Stimulated activated CD4-positive, alpha-beta T cell treated with anti-CD3 and anti-CD28 coated beads, Interleukin-1b, Interleukin-23, amount 100 ng/mL, for 4 hours (primary cell): ENCODE results near the gene TMEM145.

ENCODE experiments used
- DNase-seq, 2 donors: peaks; one replicate each; pipeline ENCODE4 v3.0.0-alpha.2; 2020; ENCODE audit warnings: low read depth in 2 of 2

TMEM145 gene

DNA sequence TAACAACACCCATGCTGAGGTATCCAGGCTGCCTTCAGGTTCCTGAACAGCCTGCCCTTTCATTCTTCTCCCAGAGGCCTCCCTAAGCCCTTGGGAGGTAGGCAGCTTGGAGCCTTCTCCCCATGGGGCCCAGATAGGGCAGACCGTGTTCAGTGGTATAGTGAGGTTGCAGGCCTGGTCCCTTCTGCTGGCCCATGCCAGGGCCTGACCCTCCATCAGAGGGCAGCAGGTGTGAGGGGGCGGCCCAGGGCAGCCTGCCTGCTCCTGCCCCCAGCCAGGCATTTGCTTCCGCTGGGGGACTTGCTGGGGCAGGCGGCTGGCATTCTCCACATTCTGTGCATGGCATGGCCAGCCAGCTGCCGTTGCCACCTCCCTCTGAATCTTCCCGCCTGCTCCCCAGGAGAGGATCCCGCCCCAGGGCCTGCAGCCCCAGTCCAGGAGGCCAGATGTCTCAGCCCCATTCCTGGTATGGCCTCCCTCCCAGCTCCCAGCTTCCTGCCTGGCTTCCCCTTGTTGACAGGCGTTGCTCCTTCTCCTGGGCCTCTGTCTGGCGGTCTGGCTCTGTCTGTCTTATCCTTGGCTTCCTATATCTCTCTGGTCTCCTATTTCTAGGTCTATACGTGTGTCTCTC lies 35.2 kb upstream of the TMEM145 start:
- DNase-seq = no peak

DNA sequence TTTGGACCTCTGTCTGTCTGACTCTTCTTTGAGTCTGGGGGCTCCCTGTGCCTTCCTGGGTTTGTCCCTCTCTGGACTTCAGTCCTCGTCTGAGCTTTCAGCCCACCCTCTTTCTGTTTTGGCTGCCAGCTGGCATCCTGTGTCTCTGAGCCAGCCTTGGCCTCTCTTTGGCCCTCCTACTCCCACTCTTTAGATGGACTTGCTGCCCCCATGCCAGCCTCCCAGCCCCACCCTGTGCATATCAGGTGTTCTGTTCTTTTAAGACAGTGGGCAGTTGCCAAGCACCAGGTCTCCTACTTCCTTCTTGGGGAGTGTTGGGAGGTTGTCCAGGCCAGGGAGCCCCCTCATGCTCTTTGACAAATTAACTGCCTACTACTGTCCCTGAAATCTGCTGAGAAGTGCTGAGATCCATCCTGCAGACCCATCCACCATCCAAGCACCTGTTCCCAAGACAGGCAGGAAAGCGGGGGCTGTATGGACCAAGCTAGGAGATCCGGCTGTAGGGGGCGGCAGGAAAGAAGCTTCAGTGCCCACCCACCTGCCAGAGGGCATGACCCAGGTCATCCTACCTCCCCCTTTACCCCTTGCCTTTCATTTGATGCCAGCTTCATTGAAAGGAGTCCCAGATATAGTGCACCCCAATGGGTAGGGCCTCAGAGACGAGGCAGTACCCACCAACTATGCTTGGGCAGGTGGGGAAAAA lies 34.5 kb upstream of the TMEM145 start:
- no peak for DNase-seq

DNA sequence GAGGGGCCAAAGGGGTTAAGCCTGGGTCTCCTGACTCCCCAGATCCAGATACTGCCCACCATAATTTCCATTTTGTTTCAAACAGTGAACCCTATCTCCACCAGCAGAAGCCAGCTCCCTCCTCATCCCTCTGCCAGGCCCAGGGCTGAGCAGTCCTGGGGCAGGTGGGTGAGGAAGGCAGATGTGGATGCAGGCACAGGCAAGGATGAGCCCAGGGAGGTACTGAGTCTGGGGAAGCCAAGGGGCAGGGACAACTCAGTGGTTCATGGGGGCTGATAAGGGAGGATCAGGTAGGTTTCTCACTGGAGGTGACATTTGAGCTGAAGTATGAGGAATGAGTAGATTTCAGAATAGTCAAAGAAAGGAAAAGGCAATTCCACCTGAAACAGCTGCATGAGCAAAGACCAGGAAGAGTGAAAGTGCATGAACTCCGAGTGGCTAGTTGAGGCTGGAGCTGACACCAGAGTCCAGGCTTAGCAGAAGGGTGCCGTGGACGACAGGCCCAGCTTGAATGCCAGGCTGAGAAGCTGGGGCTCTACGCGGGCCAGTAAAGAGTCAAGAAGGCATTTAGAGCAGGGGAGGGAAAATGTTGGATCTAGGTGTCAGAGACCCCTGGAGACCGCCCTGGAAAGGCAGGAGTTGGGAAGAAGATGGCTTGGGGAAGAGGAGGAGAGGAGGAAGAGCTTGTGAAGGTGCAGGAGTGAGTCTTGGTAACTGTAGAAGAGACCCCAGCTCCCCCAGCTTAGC lies 33.8 kb upstream of the TMEM145 start:
- no peak for DNase-seq

GRCh38 chr19:42279902-42280814 lies 33.0 kb upstream of the TMEM145 start:
- DNase-seq = peak; percentile 72 to 82

- no peak for DNase-seq
Measured at GRCh38 chr19:42280815-42281145, 32.3 kb upstream of the TMEM145 start.

DNA sequence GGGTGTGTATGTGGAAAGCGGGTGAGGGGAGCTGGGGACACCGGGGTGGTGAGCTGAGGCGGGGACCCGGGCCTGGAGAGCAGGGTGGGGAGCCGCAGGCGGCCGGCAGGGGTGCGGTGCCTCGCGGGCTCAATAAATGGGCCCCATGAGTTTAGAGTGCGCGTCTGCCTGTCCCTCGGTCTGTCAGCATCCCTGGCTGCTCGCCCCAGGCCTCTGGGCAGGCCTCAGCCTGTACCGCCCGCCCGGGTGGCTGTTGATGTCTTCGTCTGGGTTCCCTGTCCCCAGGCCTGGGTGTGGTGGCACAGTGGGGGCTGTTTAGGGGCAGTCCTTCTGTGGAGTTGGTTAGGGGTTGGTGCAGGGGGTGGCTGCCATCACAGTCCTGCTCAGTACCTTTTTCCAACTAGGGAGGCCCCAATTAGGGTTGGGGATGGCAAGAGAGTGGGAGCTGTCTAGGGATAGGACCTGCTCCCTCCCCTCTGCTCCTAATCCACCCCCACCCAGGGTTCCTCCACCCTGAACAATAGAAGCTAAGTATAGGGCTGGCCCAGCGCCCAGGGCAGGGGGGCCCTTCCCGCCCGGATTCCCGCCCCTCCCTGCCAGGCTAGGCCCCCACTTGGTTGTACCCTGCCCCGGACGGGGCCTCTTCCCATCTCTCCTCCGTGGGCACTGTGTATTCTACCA lies 31.8 kb upstream of the TMEM145 start:
- DNase-seq = no peak

DNA sequence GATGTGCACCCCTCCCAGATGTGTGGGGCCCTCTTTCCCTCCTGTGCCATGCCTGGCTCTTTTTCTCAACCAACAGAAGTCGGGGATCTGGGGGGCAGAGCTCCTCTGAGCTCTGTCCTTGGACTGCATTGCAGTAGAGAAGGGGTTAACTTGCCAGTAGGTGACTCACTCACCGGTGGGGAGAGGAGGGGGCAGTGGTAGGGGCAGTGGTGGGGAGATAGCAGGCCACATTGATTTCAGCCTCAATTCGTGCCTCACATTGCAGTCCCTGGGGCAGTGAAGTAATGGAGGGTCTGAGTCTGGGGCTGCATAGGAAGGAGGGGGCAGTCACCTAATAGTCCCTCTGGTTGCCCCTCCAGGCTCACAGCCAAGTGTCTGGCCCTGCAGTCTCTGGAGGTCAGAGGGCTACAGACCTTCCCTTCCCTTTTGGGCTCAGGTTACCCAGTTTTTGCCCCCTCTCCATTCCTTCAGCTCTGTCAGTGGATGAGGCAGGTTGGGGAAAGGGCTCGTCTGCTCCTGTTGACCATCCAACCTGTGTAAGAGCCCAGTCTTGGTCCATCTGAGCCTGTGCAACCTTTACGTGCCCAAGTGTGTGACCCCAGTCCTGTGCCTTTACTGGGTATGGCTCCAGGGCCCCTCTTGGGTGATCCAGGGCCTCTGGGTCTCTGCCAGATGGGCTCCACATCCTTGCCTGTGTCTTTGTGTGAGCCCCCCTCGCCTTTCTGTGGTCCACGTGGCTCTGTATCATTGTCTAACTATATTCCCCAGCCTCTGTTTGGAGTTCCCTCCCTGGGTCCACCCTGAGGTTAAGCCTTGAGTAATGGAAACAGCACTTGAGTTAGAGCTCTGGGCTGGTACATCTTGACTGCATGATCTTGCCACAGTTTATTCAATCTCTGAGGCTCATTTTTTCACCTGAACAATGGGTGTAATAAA lies 31.0 kb upstream of the TMEM145 start:
- no peak for DNase-seq

- DNase-seq = no peak
Measured at GRCh38 chr19:42282819-42283187, 30.3 kb upstream of the TMEM145 start.

GRCh38 chr19:42283188-42284065 lies 29.7 kb upstream of the TMEM145 start:
- peak; percentile 95 to 96 for DNase-seq

GRCh38 chr19:42284066-42284501 lies 29.0 kb upstream of the TMEM145 start:
- peak; percentile 64 to 82 for DNase-seq

DNA sequence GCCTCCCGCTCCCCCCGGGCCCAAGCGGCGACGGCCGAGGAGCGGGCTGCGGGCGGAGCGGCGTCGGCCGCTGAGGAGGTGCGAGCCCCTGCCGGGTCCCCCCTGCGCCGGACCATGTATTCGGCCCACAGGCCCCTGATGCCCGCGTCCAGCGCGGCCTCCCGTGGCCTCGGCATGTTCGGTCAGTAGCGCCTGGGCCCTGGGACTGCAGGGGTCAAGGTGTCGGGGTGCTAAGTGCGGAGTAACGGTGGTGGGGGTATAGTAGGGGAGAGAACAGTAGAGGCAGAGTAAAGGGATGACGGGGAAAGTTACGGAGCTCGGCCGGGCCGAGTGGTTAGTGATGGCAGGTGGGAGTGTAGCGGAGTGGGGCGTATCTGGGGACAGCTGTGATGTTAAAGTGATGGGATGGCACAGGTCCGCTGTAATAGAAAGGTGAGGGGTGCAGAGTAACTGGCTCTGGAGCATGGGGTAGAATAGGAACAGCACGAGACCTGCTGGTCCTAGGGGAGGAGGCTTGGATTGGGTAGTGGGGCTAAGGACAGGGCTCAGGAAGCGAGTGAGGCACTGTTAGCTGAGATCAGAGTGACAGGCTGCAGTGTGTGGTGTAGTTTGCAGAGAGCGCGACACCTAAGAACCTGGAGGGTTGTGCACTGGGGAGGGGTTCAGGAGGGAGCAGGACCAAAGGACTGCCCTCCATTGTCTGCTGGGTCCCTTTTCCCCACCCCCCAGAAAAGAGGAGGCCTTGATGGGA lies 28.3 kb upstream of the TMEM145 start:
- no peak for DNase-seq

DNA sequence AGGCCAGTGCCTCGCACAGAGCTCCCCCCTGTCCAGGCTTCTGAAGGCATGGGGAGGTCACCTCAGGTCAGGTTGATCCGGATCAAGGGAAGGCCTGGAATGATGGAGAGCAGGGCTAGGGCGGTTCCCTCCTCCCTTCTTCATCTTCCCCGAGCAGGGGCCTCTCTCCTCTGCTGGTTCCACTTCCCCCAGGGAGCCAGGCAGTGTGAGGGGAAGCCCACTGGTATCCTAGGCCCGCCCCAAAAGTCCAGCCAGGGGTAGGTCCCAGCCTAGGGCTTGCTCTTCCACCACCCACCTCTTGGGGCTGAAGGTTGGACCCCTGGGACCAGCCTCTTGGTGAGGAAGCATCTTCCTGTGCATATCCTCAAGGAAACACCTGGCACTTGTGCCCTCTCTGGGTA lies 27.6 kb upstream of the TMEM145 start:
- DNase-seq = no peak

DNA sequence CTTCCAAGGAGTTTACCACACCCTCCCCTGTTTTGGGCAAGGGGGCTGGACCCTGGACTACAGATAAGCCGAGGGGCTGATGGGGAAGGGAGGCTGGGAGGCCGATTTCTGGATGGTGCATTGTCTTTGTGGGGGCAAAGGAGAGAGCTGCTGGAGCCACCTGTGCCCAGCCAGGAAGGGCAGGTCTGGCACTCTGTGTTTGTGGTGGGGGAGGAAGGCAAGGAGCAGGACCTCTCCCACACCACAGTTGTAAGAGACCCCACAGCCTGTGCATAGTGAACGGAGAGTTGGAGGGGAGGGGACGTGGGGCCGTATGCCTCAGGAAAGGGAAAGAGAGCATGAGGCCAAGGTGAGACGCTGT lies 27.1 kb upstream of the TMEM145 start:
- no peak for DNase-seq

DNA sequence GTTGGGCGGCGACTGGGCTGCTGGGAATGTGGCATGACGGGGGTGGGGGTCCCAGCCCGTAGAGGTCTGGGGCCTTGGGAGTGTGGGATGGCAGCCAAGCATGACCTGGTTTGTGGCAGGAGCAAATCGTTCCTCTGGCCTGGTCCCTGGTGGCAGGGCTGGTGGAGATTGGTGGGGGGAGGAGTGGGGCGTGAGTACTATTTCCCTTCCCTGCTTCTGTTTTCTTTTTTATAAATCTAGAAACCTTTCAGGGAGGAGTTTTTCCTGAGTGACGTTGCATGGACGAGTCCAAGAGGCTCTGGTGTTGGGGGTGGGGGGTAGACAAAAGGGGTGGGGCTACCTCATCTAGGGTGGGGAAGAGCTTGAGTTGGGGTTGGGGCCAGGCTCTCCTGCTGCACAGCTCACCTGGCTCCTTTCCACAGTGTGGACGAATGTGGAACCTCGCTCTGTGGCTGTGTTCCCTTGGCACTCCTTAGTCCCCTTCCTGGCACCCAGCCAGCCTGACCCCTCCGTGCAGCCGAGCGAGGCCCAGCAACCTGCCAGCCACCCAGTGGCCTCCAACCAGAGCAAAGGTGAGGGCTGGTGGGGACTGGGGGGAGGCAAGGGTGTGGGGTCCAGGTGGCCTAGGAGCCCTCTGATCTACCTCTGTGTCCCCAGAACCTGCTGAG lies 26.6 kb upstream of the TMEM145 start:
- DNase-seq = no peak

DNA sequence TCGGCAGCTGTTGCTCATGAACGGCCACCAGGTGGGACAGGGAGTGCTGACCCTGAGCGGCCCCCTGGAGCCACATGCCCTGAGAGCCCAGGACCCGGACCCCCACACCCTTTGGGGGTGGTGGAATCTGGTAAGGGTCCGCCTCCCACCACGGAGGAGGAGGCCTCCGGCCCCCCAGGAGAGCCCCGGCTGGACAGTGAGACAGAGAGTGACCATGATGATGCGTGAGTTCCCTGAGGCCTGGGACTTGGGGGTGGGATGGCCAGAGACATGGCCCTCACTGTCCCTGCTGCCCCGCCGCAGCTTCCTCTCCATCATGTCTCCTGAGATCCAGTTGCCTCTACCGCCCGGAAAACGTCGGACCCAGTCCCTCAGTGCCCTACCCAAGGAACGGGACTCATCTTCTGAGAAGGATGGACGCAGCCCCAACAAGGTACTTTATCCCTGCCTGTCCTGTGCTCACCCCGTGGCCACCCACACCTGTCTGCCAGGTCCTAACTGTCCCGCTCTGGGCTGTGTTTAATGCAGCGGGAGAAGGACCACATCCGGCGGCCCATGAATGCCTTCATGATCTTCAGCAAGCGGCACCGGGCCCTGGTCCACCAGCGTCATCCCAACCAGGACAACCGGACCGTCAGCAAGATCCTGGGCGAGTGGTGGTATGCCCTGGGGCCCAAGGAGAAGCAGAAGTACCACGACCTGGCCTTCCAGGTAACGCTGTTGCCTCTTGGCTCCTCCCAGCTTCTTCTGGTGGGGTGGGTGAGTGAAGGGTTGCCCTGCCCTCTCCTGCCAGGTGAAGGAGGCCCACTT lies 25.9 kb upstream of the TMEM145 start:
- DNase-seq = no peak

GRCh38 chr19:42287827-42288107 lies 25.3 kb upstream of the TMEM145 start:
- no peak for DNase-seq

DNA sequence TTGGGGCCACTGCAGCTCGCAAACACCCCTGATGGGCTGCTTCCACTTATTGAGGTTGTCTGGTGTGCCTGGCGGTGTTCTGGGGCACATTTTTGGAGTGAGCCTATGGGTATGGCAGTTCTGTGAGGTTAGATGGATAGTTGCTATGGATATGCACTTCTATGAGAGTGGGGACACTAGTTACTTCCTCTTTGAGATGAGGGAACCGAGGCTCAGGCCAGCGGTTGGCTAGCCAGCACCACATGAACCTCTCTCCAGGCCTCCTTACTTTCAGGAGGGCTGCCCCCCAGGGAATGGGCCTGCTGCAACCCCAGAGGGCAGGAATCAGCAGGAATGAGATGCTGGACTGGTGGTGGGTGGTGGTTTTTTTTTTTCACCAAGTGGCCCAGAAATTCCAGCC lies 24.7 kb upstream of the TMEM145 start:
- DNase-seq = no peak
